Measurements from ENCODE around the gene TTLL9.

The TTLL9 gene

DNA sequence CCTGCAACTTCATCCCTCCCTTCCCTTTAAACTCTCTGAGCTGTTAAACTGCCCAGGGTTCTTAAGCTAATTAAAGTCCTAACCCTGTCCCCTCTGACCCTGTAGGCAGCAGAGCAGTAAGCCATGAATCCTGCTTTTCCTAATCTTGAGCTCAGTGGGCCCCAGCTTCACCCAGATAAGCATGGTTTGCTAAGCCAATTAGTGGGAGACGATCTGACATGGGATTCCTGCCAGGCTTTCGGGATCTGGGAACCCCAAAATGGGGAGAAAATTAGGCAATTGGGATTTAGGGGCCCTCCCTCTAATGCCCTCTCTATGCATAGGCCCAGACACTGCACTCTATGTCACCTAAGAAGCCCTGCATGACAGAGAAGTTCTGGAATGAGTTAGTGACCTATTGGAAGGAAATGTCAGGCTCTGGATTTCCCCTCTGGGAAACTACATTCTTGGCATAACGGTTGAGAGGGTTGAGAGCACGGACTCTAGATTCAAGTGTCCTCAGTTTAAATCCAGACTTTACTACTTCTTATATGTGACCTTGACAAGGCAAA, 102.1 kb downstream of the TTLL9 start:
- peaks cover 2% of the 10 kb centered on the region for H3K27me3 ChIP-seq (replicated peaks; ENCODE audit: control insufficient read depth, insufficient read depth, low read length)
- H3K36me3 ChIP-seq (ENCODE audit: control insufficient read depth, insufficient read depth, low read length): no peaks in the 10 kb centered on the region
- DNase-seq (ENCODE audit: extremely low read depth, insufficient read length): no peak
- no peak overlapping the region for H3K4me3 ChIP-seq (replicated peaks; ENCODE audit: low read depth, low read length)
- TF ChIP-seq, protein P1, sequence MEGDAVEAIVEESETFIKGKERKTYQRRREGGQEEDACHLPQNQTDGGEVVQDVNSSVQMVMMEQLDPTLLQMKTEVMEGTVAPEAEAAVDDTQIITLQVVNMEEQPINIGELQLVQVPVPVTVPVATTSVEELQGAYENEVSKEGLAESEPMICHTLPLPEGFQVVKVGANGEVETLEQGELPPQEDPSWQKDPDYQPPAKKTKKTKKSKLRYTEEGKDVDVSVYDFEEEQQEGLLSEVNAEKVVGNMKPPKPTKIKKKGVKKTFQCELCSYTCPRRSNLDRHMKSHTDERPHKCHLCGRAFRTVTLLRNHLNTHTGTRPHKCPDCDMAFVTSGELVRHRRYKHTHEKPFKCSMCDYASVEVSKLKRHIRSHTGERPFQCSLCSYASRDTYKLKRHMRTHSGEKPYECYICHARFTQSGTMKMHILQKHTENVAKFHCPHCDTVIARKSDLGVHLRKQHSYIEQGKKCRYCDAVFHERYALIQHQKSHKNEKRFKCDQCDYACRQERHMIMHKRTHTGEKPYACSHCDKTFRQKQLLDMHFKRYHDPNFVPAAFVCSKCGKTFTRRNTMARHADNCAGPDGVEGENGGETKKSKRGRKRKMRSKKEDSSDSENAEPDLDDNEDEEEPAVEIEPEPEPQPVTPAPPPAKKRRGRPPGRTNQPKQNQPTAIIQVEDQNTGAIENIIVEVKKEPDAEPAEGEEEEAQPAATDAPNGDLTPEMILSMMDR (IDR thresholded peaks at IDR 0.05; ENCODE audit: insufficient read depth, low read length, poor library complexity, severe bottlenecking): no peak

- TF ChIP-seq, protein P1 (IDR thresholded peaks at IDR 0.05; ENCODE audit: insufficient read depth, low read length, poor library complexity, severe bottlenecking): no peak
- peaks cover 2% of the 10 kb centered on the region for H3K27me3 ChIP-seq (replicated peaks; ENCODE audit: control insufficient read depth, insufficient read depth, low read length)
- no peaks in the 10 kb centered on the region for H3K36me3 ChIP-seq (ENCODE audit: control insufficient read depth, insufficient read depth, low read length)
- H3K4me3 ChIP-seq (replicated peaks; ENCODE audit: low read depth, low read length): no peak overlapping the region
- no peak for DNase-seq (ENCODE audit: extremely low read depth, insufficient read length)
Measured at GRCh38 chr20:31974296-31974695, 103.9 kb downstream of the TTLL9 start.

DNA sequence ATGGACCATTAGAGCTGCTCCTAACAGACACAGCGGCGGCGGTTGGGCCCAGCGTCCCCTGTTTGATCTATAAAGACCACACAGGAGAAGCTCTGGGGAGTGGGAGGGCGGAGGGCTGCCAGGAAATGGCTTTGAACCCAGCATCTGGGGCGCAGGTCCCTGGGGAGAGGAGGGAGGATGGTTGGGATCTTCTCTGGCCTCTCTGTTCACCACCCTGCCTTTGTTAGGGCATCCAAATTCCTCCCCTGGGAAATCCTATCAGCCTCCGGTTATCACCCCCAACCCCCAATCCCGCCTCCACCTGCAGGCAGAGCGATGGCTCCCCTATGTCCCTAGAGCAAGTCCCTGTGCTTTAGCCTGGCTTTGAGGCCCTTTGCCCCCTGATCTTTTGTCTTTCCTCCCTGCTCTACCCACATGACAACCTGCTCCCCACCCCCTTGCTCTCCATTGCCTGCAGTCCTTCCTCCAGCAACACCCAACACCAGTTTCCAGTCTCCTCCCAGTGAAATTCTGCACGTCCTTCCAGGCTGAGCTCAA, 104.6 kb downstream of the TTLL9 start:
- H3K36me3 ChIP-seq (ENCODE audit: control insufficient read depth, insufficient read depth, low read length): no peaks in the 10 kb centered on the region
- DNase-seq (ENCODE audit: extremely low read depth, insufficient read length): no peak
- peaks cover 2% of the 10 kb centered on the region for H3K27me3 ChIP-seq (replicated peaks; ENCODE audit: control insufficient read depth, insufficient read depth, low read length)
- no peak overlapping the region for H3K4me3 ChIP-seq (replicated peaks; ENCODE audit: low read depth, low read length)
- TF ChIP-seq, protein P1 (IDR thresholded peaks at IDR 0.05; ENCODE audit: insufficient read depth, low read length, poor library complexity, severe bottlenecking): no peak

- peaks cover 2% of the 10 kb centered on the region for H3K27me3 ChIP-seq (replicated peaks; ENCODE audit: control insufficient read depth, insufficient read depth, low read length)
- TF ChIP-seq, protein P1 (IDR thresholded peaks at IDR 0.05; ENCODE audit: insufficient read depth, low read length, poor library complexity, severe bottlenecking): no peak
- H3K4me3 ChIP-seq (replicated peaks; ENCODE audit: low read depth, low read length): no peak overlapping the region
- no peak for DNase-seq (ENCODE audit: extremely low read depth, insufficient read length)
- no peaks in the 10 kb centered on the region for H3K36me3 ChIP-seq (ENCODE audit: control insufficient read depth, insufficient read depth, low read length)
Measured at GRCh38 chr20:31975874-31976273, 105.4 kb downstream of the TTLL9 start.

GRCh38 chr20:31977080-31977479, 106.6 kb downstream of the TTLL9 start:
- DNase-seq (ENCODE audit: extremely low read depth, insufficient read length): no peak
- Histone ChIP-seq H3K4me3 (replicated peaks; ENCODE audit: low read depth, low read length) (no peak overlapping the region), H3K36me3 (ENCODE audit: control insufficient read depth, insufficient read depth, low read length) (no peaks in the 10 kb centered on the region), H3K27me3 (replicated peaks; ENCODE audit: control insufficient read depth, insufficient read depth, low read length) (peaks cover 2% of the 10 kb centered on the region)
- TF ChIP-seq, protein P1 (IDR thresholded peaks at IDR 0.05; ENCODE audit: insufficient read depth, low read length, poor library complexity, severe bottlenecking): no peak
